IPS DF 19.7 (cell line): ENCODE results near the gene ZNF469.

ENCODE experiments used
- DNase-seq: peaks from one replicate; pipeline ENCODE4 v3.0.0-alpha.2; 2013; ENCODE audit warnings: low read depth, low spot score

Gene ZNF469

GRCh38 chr16:88346680-88347505 lies 35.9 kb upstream of the ZNF469 start:
- no peak for DNase-seq

GRCh38 chr16:88347656-88348376 lies 34.9 kb upstream of the ZNF469 start:
- DNase-seq, result no peak

- no peak for DNase-seq
These were observed 34.2 kb upstream of the ZNF469 start for GRCh38 chr16:88348377-88349152.

- no peak for DNase-seq
These were observed 33.4 kb upstream of the ZNF469 start for GRCh38 chr16:88349153-88349902.

GRCh38 chr16:88349903-88350900 lies 32.6 kb upstream of the ZNF469 start:
- DNase-seq, result no peak

- DNase-seq, result no peak
These were observed 31.8 kb upstream of the ZNF469 start for GRCh38 chr16:88350922-88351321.

GRCh38 chr16:88351491-88352101 lies 31.2 kb upstream of the ZNF469 start:
- DNase-seq, result no peak

- no peak for DNase-seq
These were observed 30.2 kb upstream of the ZNF469 start for GRCh38 chr16:88352261-88353200.

GRCh38 chr16:88353232-88353631 lies 29.5 kb upstream of the ZNF469 start:
- DNase-seq, result no peak

GRCh38 chr16:88353691-88354090 lies 29.1 kb upstream of the ZNF469 start:
- DNase-seq, result no peak

GRCh38 chr16:88354229-88355092 lies 28.3 kb upstream of the ZNF469 start:
- no peak for DNase-seq

- DNase-seq, result no peak
These were observed 27.7 kb upstream of the ZNF469 start for GRCh38 chr16:88355093-88355388.

GRCh38 chr16:88355389-88356123 lies 27.2 kb upstream of the ZNF469 start:
- no peak for DNase-seq

GRCh38 chr16:88356124-88356726 lies 26.5 kb upstream of the ZNF469 start:
- DNase-seq, result no peak

GRCh38 chr16:88356727-88357199 lies 26.0 kb upstream of the ZNF469 start:
- no peak for DNase-seq

GRCh38 chr16:88357317-88358022 lies 25.3 kb upstream of the ZNF469 start:
- DNase-seq, result no peak
